ENCODE results near the gene SH2D4B.

SH2D4B gene

GRCh38 chr10:80537736-80538480, at the start of gene SH2D4B:
TSS of gene SH2D4B (plus strand) at chr10:80537902. CDS start at chr10:80538332, 430 bp downstream.
- peak; percentile 37 for ATAC-seq
- no peak for TF ChIP-seq OSR1 (CRISPR knock-in tag; IDR thresholded peaks at IDR 0.05)
- TF ChIP-seq ZFP30 (CRISPR knock-in tag; IDR thresholded peaks at IDR 0.05): no peak
- TF ChIP-seq TOX (CRISPR knock-in tag; IDR thresholded peaks at IDR 0.05; ENCODE audit: borderline replicate concordance): no peak
- TF ChIP-seq CREB5 (CRISPR knock-in tag; IDR thresholded peaks at IDR 0.05; ENCODE audit: low read depth): no peak
- no peak for TF ChIP-seq ZNF8 (CRISPR knock-in tag; IDR thresholded peaks at IDR 0.05)
- TF ChIP-seq ZC3H10 (CRISPR knock-in tag; IDR thresholded peaks at IDR 0.05): no peak
- TF ChIP-seq, protein P1, sequence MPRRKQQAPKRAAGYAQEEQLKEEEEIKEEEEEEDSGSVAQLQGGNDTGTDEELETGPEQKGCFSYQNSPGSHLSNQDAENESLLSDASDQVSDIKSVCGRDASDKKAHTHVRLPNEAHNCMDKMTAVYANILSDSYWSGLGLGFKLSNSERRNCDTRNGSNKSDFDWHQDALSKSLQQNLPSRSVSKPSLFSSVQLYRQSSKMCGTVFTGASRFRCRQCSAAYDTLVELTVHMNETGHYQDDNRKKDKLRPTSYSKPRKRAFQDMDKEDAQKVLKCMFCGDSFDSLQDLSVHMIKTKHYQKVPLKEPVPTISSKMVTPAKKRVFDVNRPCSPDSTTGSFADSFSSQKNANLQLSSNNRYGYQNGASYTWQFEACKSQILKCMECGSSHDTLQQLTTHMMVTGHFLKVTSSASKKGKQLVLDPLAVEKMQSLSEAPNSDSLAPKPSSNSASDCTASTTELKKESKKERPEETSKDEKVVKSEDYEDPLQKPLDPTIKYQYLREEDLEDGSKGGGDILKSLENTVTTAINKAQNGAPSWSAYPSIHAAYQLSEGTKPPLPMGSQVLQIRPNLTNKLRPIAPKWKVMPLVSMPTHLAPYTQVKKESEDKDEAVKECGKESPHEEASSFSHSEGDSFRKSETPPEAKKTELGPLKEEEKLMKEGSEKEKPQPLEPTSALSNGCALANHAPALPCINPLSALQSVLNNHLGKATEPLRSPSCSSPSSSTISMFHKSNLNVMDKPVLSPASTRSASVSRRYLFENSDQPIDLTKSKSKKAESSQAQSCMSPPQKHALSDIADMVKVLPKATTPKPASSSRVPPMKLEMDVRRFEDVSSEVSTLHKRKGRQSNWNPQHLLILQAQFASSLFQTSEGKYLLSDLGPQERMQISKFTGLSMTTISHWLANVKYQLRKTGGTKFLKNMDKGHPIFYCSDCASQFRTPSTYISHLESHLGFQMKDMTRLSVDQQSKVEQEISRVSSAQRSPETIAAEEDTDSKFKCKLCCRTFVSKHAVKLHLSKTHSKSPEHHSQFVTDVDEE (CRISPR knock-in tag; IDR thresholded peaks at IDR 0.05): no peak
- TF ChIP-seq, protein P2, sequence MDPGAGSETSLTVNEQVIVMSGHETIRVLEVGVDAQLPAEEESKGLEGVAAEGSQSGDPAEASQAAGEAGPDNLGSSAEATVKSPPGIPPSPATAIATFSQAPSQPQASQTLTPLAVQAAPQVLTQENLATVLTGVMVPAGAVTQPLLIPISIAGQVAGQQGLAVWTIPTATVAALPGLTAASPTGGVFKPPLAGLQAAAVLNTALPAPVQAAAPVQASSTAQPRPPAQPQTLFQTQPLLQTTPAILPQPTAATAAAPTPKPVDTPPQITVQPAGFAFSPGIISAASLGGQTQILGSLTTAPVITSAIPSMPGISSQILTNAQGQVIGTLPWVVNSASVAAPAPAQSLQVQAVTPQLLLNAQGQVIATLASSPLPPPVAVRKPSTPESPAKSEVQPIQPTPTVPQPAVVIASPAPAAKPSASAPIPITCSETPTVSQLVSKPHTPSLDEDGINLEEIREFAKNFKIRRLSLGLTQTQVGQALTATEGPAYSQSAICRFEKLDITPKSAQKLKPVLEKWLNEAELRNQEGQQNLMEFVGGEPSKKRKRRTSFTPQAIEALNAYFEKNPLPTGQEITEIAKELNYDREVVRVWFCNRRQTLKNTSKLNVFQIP (CRISPR knock-in tag; IDR thresholded peaks at IDR 0.05; ENCODE audit: borderline replicate concordance, low read depth): no peak
- no peak for TF ChIP-seq PATZ1 (CRISPR knock-in tag; IDR thresholded peaks at IDR 0.05; ENCODE audit: borderline replicate concordance)
- TF ChIP-seq ZFP3 (CRISPR knock-in tag; IDR thresholded peaks at IDR 0.05): no peak
- no peak for TF ChIP-seq TCF4 (CRISPR knock-in tag; IDR thresholded peaks at IDR 0.05; ENCODE audit: borderline replicate concordance)
- TF ChIP-seq ARNTL (CRISPR knock-in tag; IDR thresholded peaks at IDR 0.05; ENCODE audit: borderline replicate concordance, low read depth): no peak
- TF ChIP-seq ISL1 (CRISPR knock-in tag; IDR thresholded peaks at IDR 0.05): no peak
- no peak for TF ChIP-seq CSRNP3 (CRISPR knock-in tag; IDR thresholded peaks at IDR 0.05)
- TF ChIP-seq ZNF565 (CRISPR knock-in tag; conservative IDR thresholded peaks at IDR 0.05; ENCODE audit: low read depth): no peak
- no peak for TF ChIP-seq BACH2 (CRISPR knock-in tag; IDR thresholded peaks at IDR 0.05; ENCODE audit: borderline replicate concordance)

DNA sequence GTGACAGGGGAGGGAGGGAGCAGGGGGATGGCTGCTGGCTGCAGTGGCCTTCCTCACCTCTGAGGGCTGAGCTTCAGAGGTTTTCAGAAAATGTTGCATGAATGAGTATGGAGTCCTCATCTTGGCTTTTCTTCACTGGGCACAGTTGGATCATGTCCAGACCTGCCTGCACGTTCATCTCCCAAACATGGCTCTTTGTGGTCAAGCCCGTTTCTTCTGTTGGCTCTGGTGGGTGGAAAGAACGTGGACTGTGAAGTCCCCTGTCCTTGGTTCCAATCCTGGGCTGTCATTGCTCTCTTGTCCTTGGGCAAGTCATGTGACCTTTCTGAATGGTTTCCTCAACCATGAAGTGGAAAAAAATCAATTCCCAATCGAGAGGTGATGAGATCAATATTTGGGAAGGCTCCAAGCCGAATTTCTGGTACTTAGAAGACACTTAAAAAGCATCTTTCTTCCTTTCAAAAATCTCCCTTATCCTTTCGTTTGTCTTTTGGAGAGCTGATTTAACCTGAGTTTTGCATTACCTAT, 49.1 kb upstream of the SH2D4B start:
- no peak for ATAC-seq
- TF ChIP-seq OSR1 (CRISPR knock-in tag; IDR thresholded peaks at IDR 0.05) (no peak), PATZ1 (CRISPR knock-in tag; IDR thresholded peaks at IDR 0.05; ENCODE audit: borderline replicate concordance) (no peak), TCF4 (CRISPR knock-in tag; IDR thresholded peaks at IDR 0.05; ENCODE audit: borderline replicate concordance) (no peak), GLIS3 (CRISPR knock-in tag; IDR thresholded peaks at IDR 0.05) (no peak), ZNF8 (CRISPR knock-in tag; IDR thresholded peaks at IDR 0.05) (no peak), ESRRG (CRISPR knock-in tag; IDR thresholded peaks at IDR 0.05) (no peak), PPARA (CRISPR knock-in tag; IDR thresholded peaks at IDR 0.05; ENCODE audit: borderline replicate concordance) (no peak), ZNF565 (CRISPR knock-in tag; conservative IDR thresholded peaks at IDR 0.05; ENCODE audit: low read depth) (no peak)
